Spleen (tissue), 7 donors: ENCODE results near the gene TMCO4.

Experiments
- CTCF ChIP-seq, 11 experiments: fragments of 200-600 bp in 7 of 11; fragments of 450-650 bp in 4 of 11; sonication (generic) in 4 of 11; IDR thresholded peaks in 8 of 11; conservative IDR thresholded peaks in 3 of 11; 1 replicate in 7 of 11; 2 replicates in 4 of 11; pipeline versions ENCODE4 v1.4.0 to v1.8.0; 2016 to 2021; ENCODE audit warnings: antibody characterized with exemption in 11 of 11, inconsistent platforms in 4 of 11, mild to moderate bottlenecking in 1 of 11
- POLR2A ChIP-seq, 3 donors: fragments of 450-650 bp; IDR thresholded peaks; one replicate each; pipeline ENCODE4 v1.5.1; 2017; ENCODE audit warnings: antibody characterized with exemption in 3 of 3, mild to moderate bottlenecking in 1 of 3
- POLR2AphosphoS5 ChIP-seq, 3 donors: sonication (generic); formaldehyde crosslinking; IDR thresholded peaks; one replicate each; pipeline ENCODE4 v1.5.1; 2017; ENCODE audit warnings: antibody characterized with exemption in 3 of 3
- donor health status: DM: no; HTN: no; CAD: no; lungs with moderate emphysema.
- donor health status: DM: no; HTN: no; CAD: no.
- donor health status: DM: no; HTN: no; CAD: no.

- TF ChIP-seq CTCF (IDR thresholded peaks at IDR 0.05 in 8 of 11, conservative IDR thresholded peaks at IDR 0.05 in 3 of 11) (peak in 10 of 11 experiments; percentile 38 to 87 (median 74)), POLR2A (IDR thresholded peaks at IDR 0.05) (no peak), POLR2AphosphoS5 (IDR thresholded peaks at IDR 0.05) (peak in 1 of 3 donors; percentile 10)
These were observed 84.1 kb downstream of the TMCO4 start for GRCh38 chr1:19715334-19716203.
